GM23338 (cell line): ENCODE results near the gene LDAF1.

Source experiments
- EZH2 ChIP-seq: fragments of 200-600 bp; sonication (generic); IDR thresholded peaks from one replicate; pipeline ENCODE4 v1.8.0; 2017; ENCODE audit warnings: antibody characterized with exemption, mild to moderate bottlenecking, low read depth; ENCODE audit not compliant: unreplicated experiment
- EZH2phosphoT487 ChIP-seq: fragments of 200-600 bp; sonication (generic); IDR thresholded peaks from one replicate; pipeline ENCODE4 v1.8.1; 2018; ENCODE audit warnings: antibody characterized with exemption; ENCODE audit not compliant: unreplicated experiment
- POLR2AphosphoS5 ChIP-seq: IDR thresholded peaks from 2 replicates; pipeline ENCODE4 v1.6.1; 2016; ENCODE audit warnings: antibody characterized with exemption, low read depth
- STAT1 ChIP-seq: IDR thresholded peaks from one replicate; pipeline ENCODE4 v1.6.1; 2016; ENCODE audit warnings: antibody characterized with exemption; ENCODE audit not compliant: unreplicated experiment
- ZNF114 ChIP-seq: fragments of 250-450 bp; sonication (Bioruptor Pico); IDR thresholded peaks from 2 replicates; pipeline ENCODE4 v1.5.0; 2020; ENCODE audit warnings: mild to moderate bottlenecking, moderate library complexity
- TF ChIP-seq, protein P1 (sequence below): IDR thresholded peaks from one replicate; pipeline ENCODE4 v1.6.1; 2018; ENCODE audit warnings: antibody characterized with exemption; ENCODE audit not compliant: unreplicated experiment
- TF ChIP-seq, protein P2 (sequence below), 2 experiments: fragments of 200-600 bp in 1 of 2; sonication (generic) in 1 of 2; conservative IDR thresholded peaks; 2 replicates each; pipeline versions ENCODE4 v1.5.1 to v1.6.1; 2016 to 2017; ENCODE audit warnings: antibody characterized with exemption in 2 of 2, low read depth in 2 of 2, mild to moderate bottlenecking in 2 of 2, moderate library complexity in 1 of 2
- TF ChIP-seq, protein P3 (sequence below): IDR thresholded peaks from 2 replicates; pipeline ENCODE4 v1.6.1; 2016; ENCODE audit warnings: antibody characterized with exemption

DNA sequence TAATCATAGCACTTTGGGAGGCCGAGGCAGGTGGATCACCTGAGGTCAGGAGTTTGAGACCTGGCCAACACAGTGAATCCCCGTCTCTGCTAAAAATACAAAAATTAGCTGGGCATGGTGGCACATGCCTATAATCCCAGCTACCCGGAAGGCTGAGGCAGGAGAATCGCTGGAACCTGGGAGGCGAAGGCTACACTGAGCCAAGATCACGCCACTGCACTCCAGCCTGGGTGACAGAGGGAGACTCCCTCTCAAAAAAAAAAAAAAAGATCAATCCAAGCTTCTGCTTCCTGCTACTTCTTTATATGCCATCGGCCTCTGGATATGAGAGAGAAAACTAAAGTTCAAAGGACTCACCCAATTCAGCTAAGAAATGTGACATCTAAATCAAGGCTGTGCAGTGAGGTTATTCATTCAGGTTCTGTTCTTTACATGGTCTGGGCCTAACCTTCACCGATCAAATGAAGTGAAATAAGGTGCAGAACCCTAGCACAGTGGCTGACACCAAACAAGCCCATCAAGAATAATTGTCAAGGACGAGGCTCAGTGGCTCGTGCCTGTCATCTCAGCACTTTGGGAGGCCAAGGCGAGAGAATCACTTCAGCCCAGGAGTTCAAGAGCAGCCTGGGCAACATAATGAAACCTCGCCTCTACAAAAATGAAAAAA, 27.3 kb downstream of the LDAF1 start:
- TF ChIP-seq ZNF114 (no peak), POLR2AphosphoS5 (no peak), EZH2phosphoT487 (no peak), EZH2 (no peak), STAT1 (no peak)
- TF ChIP-seq, protein P1, sequence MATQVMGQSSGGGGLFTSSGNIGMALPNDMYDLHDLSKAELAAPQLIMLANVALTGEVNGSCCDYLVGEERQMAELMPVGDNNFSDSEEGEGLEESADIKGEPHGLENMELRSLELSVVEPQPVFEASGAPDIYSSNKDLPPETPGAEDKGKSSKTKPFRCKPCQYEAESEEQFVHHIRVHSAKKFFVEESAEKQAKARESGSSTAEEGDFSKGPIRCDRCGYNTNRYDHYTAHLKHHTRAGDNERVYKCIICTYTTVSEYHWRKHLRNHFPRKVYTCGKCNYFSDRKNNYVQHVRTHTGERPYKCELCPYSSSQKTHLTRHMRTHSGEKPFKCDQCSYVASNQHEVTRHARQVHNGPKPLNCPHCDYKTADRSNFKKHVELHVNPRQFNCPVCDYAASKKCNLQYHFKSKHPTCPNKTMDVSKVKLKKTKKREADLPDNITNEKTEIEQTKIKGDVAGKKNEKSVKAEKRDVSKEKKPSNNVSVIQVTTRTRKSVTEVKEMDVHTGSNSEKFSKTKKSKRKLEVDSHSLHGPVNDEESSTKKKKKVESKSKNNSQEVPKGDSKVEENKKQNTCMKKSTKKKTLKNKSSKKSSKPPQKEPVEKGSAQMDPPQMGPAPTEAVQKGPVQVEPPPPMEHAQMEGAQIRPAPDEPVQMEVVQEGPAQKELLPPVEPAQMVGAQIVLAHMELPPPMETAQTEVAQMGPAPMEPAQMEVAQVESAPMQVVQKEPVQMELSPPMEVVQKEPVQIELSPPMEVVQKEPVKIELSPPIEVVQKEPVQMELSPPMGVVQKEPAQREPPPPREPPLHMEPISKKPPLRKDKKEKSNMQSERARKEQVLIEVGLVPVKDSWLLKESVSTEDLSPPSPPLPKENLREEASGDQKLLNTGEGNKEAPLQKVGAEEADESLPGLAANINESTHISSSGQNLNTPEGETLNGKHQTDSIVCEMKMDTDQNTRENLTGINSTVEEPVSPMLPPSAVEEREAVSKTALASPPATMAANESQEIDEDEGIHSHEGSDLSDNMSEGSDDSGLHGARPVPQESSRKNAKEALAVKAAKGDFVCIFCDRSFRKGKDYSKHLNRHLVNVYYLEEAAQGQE = no peak
- TF ChIP-seq, protein P2, sequence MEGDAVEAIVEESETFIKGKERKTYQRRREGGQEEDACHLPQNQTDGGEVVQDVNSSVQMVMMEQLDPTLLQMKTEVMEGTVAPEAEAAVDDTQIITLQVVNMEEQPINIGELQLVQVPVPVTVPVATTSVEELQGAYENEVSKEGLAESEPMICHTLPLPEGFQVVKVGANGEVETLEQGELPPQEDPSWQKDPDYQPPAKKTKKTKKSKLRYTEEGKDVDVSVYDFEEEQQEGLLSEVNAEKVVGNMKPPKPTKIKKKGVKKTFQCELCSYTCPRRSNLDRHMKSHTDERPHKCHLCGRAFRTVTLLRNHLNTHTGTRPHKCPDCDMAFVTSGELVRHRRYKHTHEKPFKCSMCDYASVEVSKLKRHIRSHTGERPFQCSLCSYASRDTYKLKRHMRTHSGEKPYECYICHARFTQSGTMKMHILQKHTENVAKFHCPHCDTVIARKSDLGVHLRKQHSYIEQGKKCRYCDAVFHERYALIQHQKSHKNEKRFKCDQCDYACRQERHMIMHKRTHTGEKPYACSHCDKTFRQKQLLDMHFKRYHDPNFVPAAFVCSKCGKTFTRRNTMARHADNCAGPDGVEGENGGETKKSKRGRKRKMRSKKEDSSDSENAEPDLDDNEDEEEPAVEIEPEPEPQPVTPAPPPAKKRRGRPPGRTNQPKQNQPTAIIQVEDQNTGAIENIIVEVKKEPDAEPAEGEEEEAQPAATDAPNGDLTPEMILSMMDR (conservative IDR thresholded peaks at IDR 0.05; ENCODE audit: low read depth in 2 of 2) = no peak
- TF ChIP-seq, protein P3, sequence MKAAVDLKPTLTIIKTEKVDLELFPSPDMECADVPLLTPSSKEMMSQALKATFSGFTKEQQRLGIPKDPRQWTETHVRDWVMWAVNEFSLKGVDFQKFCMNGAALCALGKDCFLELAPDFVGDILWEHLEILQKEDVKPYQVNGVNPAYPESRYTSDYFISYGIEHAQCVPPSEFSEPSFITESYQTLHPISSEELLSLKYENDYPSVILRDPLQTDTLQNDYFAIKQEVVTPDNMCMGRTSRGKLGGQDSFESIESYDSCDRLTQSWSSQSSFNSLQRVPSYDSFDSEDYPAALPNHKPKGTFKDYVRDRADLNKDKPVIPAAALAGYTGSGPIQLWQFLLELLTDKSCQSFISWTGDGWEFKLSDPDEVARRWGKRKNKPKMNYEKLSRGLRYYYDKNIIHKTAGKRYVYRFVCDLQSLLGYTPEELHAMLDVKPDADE = no peak
